H9 (cell line): ENCODE data around the gene UBE2L3. TPM values are rescaled to one million over a fixed set of nuclear protein-coding genes. Genes with fewer than 3 reads are reported as not detected.

ENCODE experiments used
- DNase-seq: peaks from one replicate; pipeline ENCODE4 v3.0.0-alpha.2; 2017
- H2AFZ ChIP-seq: one replicate; pipeline ENCODE4 v1.6.1; 2013; ENCODE audit warnings: mild to moderate bottlenecking, low read length, control low read depth, moderate library complexity
- H2AK5ac ChIP-seq: 2 replicates; pipeline ENCODE4 v1.6.1; 2013; ENCODE audit warnings: low read length, control low read depth, mixed read lengths; ENCODE audit not compliant: insufficient read length
- H2BK120ac ChIP-seq: one replicate; pipeline ENCODE4 v1.6.1; 2013; ENCODE audit warnings: low read depth, mild to moderate bottlenecking, low read length, control low read depth, inconsistent platforms; ENCODE audit not compliant: poor library complexity, severe bottlenecking
- H2BK12ac ChIP-seq: 2 replicates; pipeline ENCODE4 v1.6.1; 2013; ENCODE audit warnings: low read length, control low read depth, mixed read lengths, low read depth; ENCODE audit not compliant: insufficient read length
- H2BK15ac ChIP-seq: 2 replicates; pipeline ENCODE4 v1.6.1; 2013; ENCODE audit warnings: low read depth, low read length, control low read depth
- H2BK20ac ChIP-seq: one replicate; pipeline ENCODE4 v1.6.1; 2013; ENCODE audit warnings: low read depth, mild to moderate bottlenecking, low read length, control low read depth, inconsistent platforms; ENCODE audit not compliant: poor library complexity, severe bottlenecking
- H2BK5ac ChIP-seq: 2 replicates; pipeline ENCODE4 v1.6.1; 2013; ENCODE audit warnings: low read length, control low read depth, mixed read lengths; ENCODE audit not compliant: insufficient read length
- H3K14ac ChIP-seq: 2 replicates; pipeline ENCODE4 v1.6.1; 2013; ENCODE audit warnings: low read length, control low read depth; ENCODE audit not compliant: insufficient read depth
- H3K18ac ChIP-seq: 2 replicates; pipeline ENCODE4 v1.6.1; 2013; ENCODE audit warnings: low read depth, mild to moderate bottlenecking, mixed read lengths, low read length, control low read depth; ENCODE audit not compliant: insufficient read length
- H3K23ac ChIP-seq: 2 replicates; pipeline ENCODE4 v1.6.1; 2013; ENCODE audit warnings: low read length, control low read depth, mixed read lengths, low read depth; ENCODE audit not compliant: insufficient read length
- H3K23me2 ChIP-seq: 2 replicates; pipeline ENCODE4 v1.6.1; 2013; ENCODE audit warnings: low read depth, mild to moderate bottlenecking, mixed read lengths, low read length, control low read depth; ENCODE audit not compliant: insufficient read length, poor library complexity, severe bottlenecking
- H3K27ac ChIP-seq: 2 replicates; pipeline ENCODE4 v1.5.1; 2013; ENCODE audit warnings: low read length, control low read depth, mixed read lengths, low read depth; ENCODE audit not compliant: insufficient read length
- H3K27me3 ChIP-seq: 2 replicates; pipeline ENCODE4 v1.6.1; 2013; ENCODE audit warnings: low read length, control low read depth, inconsistent platforms; ENCODE audit not compliant: insufficient read depth
- H3K4ac ChIP-seq: 2 replicates; pipeline ENCODE4 v1.6.1; 2013; ENCODE audit warnings: low read depth, mild to moderate bottlenecking, control low read depth, inconsistent platforms, low read length, moderate library complexity
- H3K4me1 ChIP-seq: 2 replicates; pipeline ENCODE4 v1.6.1; 2013; ENCODE audit warnings: low read length, control low read depth, inconsistent platforms; ENCODE audit not compliant: insufficient read depth
- H3K4me2 ChIP-seq: 2 replicates; pipeline ENCODE4 v1.6.1; 2013; ENCODE audit warnings: low read length, control low read depth, mixed read lengths; ENCODE audit not compliant: insufficient read length, insufficient read depth
- H3K56ac ChIP-seq: 2 replicates; pipeline ENCODE4 v1.6.1; 2013; ENCODE audit warnings: low read depth, mild to moderate bottlenecking, mixed read lengths, low read length, control low read depth; ENCODE audit not compliant: insufficient read length
- H3K79me1 ChIP-seq: 2 replicates; pipeline ENCODE4 v1.6.1; 2013; ENCODE audit warnings: low read depth, mild to moderate bottlenecking, moderate library complexity, low read length, control low read depth, inconsistent platforms; ENCODE audit not compliant: insufficient read depth, poor library complexity, severe bottlenecking
- H3K79me2 ChIP-seq: 2 replicates; pipeline ENCODE4 v1.6.1; 2013; ENCODE audit warnings: low read length, control low read depth, inconsistent platforms; ENCODE audit not compliant: insufficient read depth
- H3K9ac ChIP-seq: 2 replicates; pipeline ENCODE4 v1.6.1; 2013; ENCODE audit warnings: low read length, control low read depth, mixed read lengths; ENCODE audit not compliant: insufficient read length; ENCODE audit errors: extremely low read depth
- H3K9me3 ChIP-seq: one replicate; pipeline ENCODE4 v1.6.1; 2013; ENCODE audit warnings: low read depth, low read length, inconsistent platforms; ENCODE audit not compliant: control insufficient read depth
- H3T11ph ChIP-seq: one replicate; pipeline ENCODE4 v1.6.1; 2013; ENCODE audit warnings: mild to moderate bottlenecking, low read length, control low read depth, inconsistent platforms
- H4K20me1 ChIP-seq: one replicate; pipeline ENCODE4 v1.6.1; 2013; ENCODE audit not compliant: control insufficient read depth, insufficient read length, insufficient read depth
- H4K5ac ChIP-seq: 2 replicates; pipeline ENCODE4 v1.6.1; 2013; ENCODE audit warnings: low read depth, mild to moderate bottlenecking, mixed read lengths, low read length, control low read depth; ENCODE audit not compliant: insufficient read length
- H4K8ac ChIP-seq: replicated peaks from 2 replicates; pipeline ENCODE4 v1.6.1; 2013; ENCODE audit warnings: low read length, control low read depth, mixed read lengths, low read depth; ENCODE audit not compliant: insufficient read length
- H4K91ac ChIP-seq: 2 replicates; pipeline ENCODE4 v1.6.1; 2013; ENCODE audit warnings: low read depth, mild to moderate bottlenecking, moderate library complexity, mixed read lengths, low read length, control low read depth; ENCODE audit not compliant: insufficient read length
- H3K27ac Mint-ChIP-seq, 3 experiments: 2 replicates in 2 of 3; 3 replicates in 1 of 3; pipeline ENCODE4 v1.8.0; 2020 to 2021; ENCODE audit warnings: mixed read lengths in 3 of 3, mild to moderate bottlenecking in 1 of 3, moderate library complexity in 1 of 3
- H3K27me3 Mint-ChIP-seq: 2 replicates; pipeline ENCODE4 v1.8.0; 2021; ENCODE audit warnings: low read depth, mild to moderate bottlenecking, moderate library complexity, mixed read lengths
- H3K36me3 Mint-ChIP-seq, 3 experiments: 2 replicates in 2 of 3; 3 replicates in 1 of 3; pipeline ENCODE4 v1.8.0; 2020 to 2021; ENCODE audit warnings: low read depth in 3 of 3, mixed read lengths in 3 of 3; ENCODE audit not compliant: insufficient read depth in 1 of 3
- H3K4me1 Mint-ChIP-seq, 2 experiments: 2 replicates each; pipeline ENCODE4 v1.8.0; 2020; ENCODE audit warnings: mixed read lengths in 2 of 2
- H3K4me3 Mint-ChIP-seq, 2 experiments: 2 replicates in 1 of 2; 3 replicates in 1 of 2; pipeline ENCODE4 v1.8.0; 2020 to 2021; ENCODE audit warnings: mild to moderate bottlenecking in 2 of 2, mixed read lengths in 2 of 2, moderate library complexity in 1 of 2
- H3K9me3 Mint-ChIP-seq, 2 experiments: 2 replicates in 1 of 2; 3 replicates in 1 of 2; pipeline ENCODE4 v1.8.0; 2020; ENCODE audit warnings: mild to moderate bottlenecking in 2 of 2, mixed read lengths in 2 of 2, moderate library complexity in 1 of 2
- CTCF ChIP-seq: fragments of 200-600 bp; sonication (generic); conservative IDR thresholded peaks from 3 replicates; pipeline ENCODE4 v1.8.0; 2021; ENCODE audit warnings: antibody characterized with exemption, mild to moderate bottlenecking
- WGBS: extraction: QIAGEN DNeasy Blood & Tissue Kit; methylation state at CpG from one replicate; pipeline ENCODE4 v1.1.7; 2013; ENCODE audit warnings: missing lambda C conversion rate, low lambda C conversion rate, mixed read lengths; ENCODE audit not compliant: insufficient read length; ENCODE audit errors: extremely low coverage; 5-methylcytosine and 5-hydroxymethylcytosine counted together
- total RNA-seq: library from RNA; stranded (reverse); gene quantifications from 2 replicates; pipeline ENCODE4 v1.2.1, GENCODE V29; 2021

Gene UBE2L3
- total RNA-seq, 1 experiment from 2014 or later: 79.7 TPM

GRCh38 chr22:21564411-21564810 lies 3.1 kb upstream of the UBE2L3 start:
- Histone ChIP-seq H3K14ac (no peak overlapping the region), H3K4me1 (no peaks in the 10 kb centered on the region), H4K5ac (no peak overlapping the region), H3K4ac (no peak overlapping the region), H3K9me3 (no peaks in the 10 kb centered on the region), H2BK12ac (no peak overlapping the region), H2BK120ac (no peak overlapping the region), H2BK5ac (no peak overlapping the region), H3T11ph (no peak overlapping the region), H2BK15ac (no peak overlapping the region), H3K79me2 (peaks cover 13% of the 10 kb centered on the region; the same call in 1 of the 2 replicates), H4K8ac (no peak overlapping the region), H2AFZ (no peak overlapping the region), H3K27ac (no peak overlapping the region), H3K9ac (no peak overlapping the region), H3K79me1 (no peaks in the 10 kb centered on the region), H2BK20ac (no peak overlapping the region), H3K56ac (no peak overlapping the region), H4K20me1 (no peaks in the 10 kb centered on the region), H3K27me3 (no peaks in the 10 kb centered on the region), H3K23me2 (peaks cover 8% of the 10 kb centered on the region), H3K18ac (no peak overlapping the region), H2AK5ac (no peak overlapping the region), H3K4me2 (no peak overlapping the region), H4K91ac (no peak overlapping the region), H3K23ac (no peak overlapping the region)
- Mint-ChIP-seq H3K27ac (no peak overlapping the region), H3K4me3 (no peak overlapping the region; a peak in 1 of 5 replicates), H3K36me3 (peaks cover 0 to 2% (median 2%) of the 10 kb centered on the region in 3 experiments; a peak in 3 of 7 replicates), H3K9me3 (no peaks in the 10 kb centered on the region), H3K4me1 (peaks cover 6 to 10% of the 10 kb centered on the region in 2 experiments), H3K27me3 (peaks cover 15% of the 10 kb centered on the region)
- no peak for TF ChIP-seq CTCF
- no CpG with 5 or more reads among the region's 6 CpGs for WGBS
- no peak for DNase-seq
